Embryonic facial prominence (tissue), 1 donor: ENCODE measurements around the gene NAALADL2.

ENCODE experiments used
- DNase-seq: peaks from one replicate; pipeline ENCODE4 v3.0.0-alpha.2; 2016; ENCODE audit errors: extremely low spot score

NAALADL2 gene

GRCh38 chr3:174884776-174885568 is 25.8 kb downstream of the NAALADL2 start:
- DNase-seq, result no peak

DNA sequence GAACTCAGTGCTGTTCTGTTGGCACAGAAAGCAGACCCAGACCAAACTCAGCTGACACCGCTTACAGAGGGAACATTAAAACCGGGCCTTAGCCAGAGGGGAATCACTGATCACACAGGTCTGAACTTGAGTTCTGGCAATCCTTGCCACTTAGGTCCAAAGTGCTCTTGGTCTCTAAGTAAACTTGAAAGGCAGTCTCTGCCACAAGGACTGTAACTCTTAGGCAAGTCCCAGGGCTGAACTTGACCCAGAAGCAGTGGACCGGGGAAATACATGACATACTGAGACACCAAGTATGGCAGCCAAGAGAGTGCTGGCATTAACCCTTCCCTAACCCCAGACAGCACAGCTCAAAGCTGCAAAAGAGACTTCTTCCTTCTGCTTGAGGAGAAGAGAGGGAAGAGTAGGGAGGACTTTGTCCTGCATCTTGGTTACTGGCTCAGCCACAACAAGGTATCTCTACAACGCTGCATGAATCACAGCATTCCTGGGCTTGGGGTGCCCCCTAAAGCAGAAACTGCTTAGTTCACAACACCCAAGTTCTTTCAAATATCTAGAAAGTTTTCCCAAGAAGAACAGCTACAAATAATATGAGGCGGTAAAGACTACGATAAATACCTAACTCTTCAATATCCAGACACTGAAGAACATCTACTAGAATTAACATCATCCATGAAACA is 32.5 kb downstream of the NAALADL2 start:
- no peak for DNase-seq

GRCh38 chr3:174907027-174907426 is 47.9 kb downstream of the NAALADL2 start:
- DNase-seq, result no peak

DNA sequence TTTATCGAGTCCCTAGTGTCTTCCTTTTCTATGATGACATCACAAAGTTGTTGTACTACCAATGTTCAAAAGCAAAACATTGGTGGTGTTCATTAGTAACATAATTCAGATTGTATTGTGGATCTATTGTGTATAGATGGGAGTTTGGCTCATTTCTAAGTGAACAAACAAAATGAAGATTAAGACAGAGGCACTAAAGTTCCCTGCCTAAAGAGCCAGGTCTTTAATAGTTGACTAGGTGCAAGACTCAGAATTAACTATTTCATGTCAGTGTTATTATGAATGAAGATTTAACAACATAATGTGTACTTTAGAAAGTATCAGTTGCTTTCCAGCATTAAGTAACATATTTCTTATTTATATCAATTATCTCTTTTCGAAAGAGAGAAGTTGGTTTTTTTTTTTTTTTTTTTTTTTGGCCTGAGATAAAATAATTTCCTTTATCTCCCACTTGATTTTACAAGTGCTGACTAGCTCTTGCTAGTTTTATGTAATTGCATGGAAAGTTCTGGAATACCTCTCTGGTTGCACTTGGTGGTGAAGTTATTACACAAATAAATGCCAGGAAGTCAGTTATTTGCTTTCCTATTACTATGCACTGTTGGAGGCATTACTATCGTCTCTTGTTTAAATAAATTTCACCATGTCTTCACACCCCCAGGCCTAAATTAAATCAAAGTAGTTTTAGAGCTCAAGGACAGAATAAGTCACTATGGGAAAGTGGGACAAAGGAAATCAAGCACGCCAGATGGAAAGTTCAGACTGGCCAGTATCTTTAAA is 48.7 kb downstream of the NAALADL2 start:
- DNase-seq, result no peak

DNA sequence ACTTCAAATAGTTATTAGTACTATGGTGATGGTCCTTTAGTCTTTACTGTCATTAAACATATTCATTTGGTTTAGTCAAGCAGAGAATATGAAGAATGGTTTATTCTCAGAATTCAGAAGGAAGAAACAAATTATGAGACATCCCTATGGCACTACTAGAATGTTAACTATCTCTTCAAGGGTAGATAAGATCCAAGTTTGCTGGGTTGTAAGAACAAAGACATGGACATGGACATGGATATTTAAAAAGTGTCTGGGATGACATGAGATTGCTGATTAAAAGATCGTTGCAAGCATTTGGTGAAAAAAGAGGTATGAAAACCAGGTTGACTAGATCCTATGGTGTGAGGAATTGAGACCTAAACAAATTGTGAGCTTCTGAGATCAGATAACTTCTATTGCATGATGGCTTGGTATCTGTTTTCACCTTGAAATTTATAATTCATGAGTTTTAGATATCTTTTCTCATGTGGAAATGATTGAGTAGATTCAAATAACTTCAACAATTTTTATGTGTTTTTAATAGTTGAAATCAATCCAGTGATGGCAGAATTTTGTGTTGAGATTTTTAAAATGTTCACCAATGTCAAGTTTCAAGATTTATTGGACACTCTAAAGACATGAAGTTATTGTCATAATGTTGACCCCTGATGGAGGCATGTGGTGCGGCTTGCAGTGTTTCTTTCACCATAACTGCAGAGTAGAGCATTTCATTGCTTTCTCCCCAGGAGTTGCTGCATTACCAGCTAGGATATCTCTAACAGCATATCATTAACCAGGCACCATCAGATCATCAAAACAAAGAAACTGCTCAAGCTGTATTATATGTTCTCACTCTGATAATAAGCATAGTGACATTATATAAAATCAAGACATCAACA is 72.6 kb downstream of the NAALADL2 start:
- DNase-seq, result no peak

GRCh38 chr3:174936590-174936989 is 77.5 kb downstream of the NAALADL2 start:
- DNase-seq, result no peak

DNA sequence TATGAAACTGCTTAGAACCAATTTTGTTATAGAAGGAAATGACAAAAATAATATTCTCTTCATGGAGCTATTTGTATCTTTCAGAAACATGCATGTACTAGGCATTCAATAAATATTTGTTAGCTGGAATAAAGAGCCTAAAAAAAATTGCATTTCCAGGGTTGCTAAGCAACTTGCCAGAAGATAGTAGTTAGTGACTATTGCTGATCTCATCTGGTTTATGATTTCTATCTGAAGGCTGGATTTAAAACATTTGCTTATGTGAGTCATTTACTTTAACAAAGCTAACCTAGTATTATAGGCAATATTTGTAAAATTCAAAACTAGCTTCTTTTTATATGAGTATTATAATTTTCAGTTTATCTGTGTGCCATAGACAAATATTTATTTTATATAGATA is 78.3 kb downstream of the NAALADL2 start:
- no peak for DNase-seq

DNA sequence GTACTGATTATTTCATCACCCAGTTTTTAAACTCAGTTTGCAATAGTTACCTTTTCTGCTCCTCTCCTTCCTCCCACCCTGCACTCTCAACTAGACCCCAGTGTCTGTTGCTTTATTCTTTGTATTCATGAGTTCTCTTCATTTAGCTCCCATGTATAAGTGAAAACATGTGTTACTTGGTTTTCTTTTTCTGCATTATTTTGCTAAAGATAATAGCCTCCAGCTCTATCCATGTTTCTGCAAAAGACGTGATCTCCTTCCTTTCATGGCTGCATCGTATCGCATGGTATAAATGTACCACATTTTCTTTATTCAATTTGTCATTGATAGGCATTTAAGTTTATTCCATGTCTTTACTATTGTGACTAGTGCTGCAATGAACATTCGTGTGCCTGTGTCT is 79.0 kb downstream of the NAALADL2 start:
- DNase-seq, result no peak

GRCh38 chr3:174940151-174940550 is 81.0 kb downstream of the NAALADL2 start:
- no peak for DNase-seq

DNA sequence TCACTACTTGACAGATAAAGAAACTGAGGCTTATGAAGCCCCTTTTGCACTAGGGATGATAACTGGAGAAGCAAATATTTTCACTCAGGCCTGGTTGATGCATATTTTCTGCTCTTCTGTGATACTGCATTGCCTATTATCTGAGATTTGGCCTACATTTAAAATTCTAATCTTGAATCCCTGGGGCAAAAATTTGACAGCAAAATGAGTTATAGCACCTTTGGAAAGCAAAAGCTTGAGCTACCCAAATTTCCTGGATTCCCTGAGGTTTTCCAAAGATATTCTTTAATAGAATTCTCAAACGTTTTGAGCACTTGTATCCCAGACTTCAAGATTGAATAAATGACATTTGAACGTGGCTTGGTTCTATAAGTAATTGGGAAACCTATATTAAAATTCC is 86.1 kb downstream of the NAALADL2 start:
- DNase-seq, result no peak

GRCh38 chr3:174945951-174946350 is 86.8 kb downstream of the NAALADL2 start:
- DNase-seq, result no peak

GRCh38 chr3:174949523-174949922 is 90.4 kb downstream of the NAALADL2 start:
- DNase-seq, result no peak

DNA sequence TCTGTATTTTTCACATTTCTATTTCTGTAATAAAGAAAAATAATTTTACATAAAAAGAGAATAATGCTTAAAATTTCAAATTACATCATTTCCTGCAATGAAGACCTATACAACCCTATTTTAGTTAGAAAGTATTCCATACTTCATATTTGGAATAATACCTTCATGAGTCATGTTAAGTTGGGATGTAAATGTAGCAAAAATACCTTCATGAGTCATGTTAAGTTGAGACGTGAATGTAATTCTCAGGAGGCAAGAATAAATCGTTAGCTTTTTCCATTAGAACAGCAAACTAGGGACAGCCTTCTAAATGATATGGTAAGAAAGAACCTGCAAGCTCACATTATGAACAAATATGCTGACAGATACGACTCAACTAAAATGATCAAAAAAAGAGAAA is 91.9 kb downstream of the NAALADL2 start:
- no peak for DNase-seq

- DNase-seq, result no peak
Observed at GRCh38 chr3:174951498-174952005, 92.4 kb downstream of the NAALADL2 start.

DNA sequence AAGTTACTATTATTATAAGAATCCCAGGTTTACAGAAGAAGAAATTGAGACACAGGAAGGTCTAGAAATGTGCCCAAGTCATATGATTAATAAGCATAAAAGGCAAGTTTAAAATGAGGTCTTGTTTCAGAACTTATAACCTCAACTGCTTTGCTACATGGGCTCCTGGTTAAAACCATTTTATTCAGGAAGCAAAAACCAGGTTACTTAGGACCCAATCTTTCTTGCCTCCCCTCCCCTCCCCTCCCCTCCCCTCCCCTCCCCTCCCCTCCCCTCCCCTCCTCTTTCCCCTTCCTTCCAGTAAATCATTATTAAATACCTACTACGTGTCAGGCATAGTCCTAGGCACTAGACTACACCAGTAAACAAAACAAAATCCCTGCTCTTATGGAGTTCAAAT is 93.9 kb downstream of the NAALADL2 start:
- no peak for DNase-seq

GRCh38 chr3:174955513-174956016 is 96.4 kb downstream of the NAALADL2 start:
- DNase-seq, result no peak

- DNase-seq, result no peak
Observed at GRCh38 chr3:174957081-174957480, 97.9 kb downstream of the NAALADL2 start.

DNA sequence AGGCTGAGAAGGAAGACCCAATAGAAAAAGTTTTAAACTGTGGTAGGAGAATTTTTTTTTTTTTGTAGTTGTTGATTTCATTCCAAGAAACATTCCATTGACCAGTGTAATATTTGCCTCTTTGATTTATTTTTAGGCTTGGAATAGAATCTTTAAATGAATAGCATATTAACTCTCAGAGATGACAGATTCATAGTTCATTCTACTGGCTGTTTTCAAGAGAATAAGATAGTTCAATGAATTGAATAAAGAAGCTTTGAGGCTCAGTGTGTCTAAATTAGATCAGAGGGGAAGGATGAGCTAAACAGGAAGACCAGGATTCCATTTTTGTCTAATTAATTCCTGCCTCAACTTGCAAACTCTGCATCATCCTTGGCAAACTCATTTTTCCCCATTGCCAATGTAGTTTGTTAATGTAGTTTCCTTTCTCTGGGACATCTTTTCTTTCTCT is 98.4 kb downstream of the NAALADL2 start:
- no peak for DNase-seq

- no peak for DNase-seq
Observed at GRCh38 chr3:174958671-174959328, 99.7 kb downstream of the NAALADL2 start.

GRCh38 chr3:174959556-174960065 is 100.5 kb downstream of the NAALADL2 start:
- no peak for DNase-seq
